ENCODE data around the gene UMAD1.

- TF ChIP-seq SIN3A (IDR thresholded peaks at IDR 0.05; ENCODE audit: borderline replicate concordance, insufficient read depth, low read length) (no peak), REST (IDR thresholded peaks at IDR 0.05; ENCODE audit: insufficient read depth in 1 of 2, low read depth in 2 of 2, low read length in 2 of 2) (no peak), TAF1 (IDR thresholded peaks at IDR 0.05; ENCODE audit: borderline replicate concordance, insufficient read depth, low read length) (no peak)
Measured at GRCh38 chr7:7816816-7817536, 176.4 kb downstream of the UMAD1 start.
